ENCODE results near the gene PATZ1. TPM values are rescaled to one million over a fixed set of nuclear protein-coding genes. Genes with fewer than 3 reads are reported as not detected.
"Not testable (repeated sequence)": the region's sequence is repeated elsewhere in the genome, so short reads cannot be mapped to it uniquely, and the experiment has no call there.

The PATZ1 gene, protein sequence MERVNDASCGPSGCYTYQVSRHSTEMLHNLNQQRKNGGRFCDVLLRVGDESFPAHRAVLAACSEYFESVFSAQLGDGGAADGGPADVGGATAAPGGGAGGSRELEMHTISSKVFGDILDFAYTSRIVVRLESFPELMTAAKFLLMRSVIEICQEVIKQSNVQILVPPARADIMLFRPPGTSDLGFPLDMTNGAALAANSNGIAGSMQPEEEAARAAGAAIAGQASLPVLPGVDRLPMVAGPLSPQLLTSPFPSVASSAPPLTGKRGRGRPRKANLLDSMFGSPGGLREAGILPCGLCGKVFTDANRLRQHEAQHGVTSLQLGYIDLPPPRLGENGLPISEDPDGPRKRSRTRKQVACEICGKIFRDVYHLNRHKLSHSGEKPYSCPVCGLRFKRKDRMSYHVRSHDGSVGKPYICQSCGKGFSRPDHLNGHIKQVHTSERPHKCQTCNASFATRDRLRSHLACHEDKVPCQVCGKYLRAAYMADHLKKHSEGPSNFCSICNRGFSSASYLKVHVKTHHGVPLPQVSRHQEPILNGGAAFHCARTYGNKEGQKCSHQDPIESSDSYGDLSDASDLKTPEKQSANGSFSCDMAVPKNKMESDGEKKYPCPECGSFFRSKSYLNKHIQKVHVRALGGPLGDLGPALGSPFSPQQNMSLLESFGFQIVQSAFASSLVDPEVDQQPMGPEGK
- 4.7 and 7.2 TPM in 2 replicates for total RNA-seq (2014; rRNA removed; shearing (Covaris generic))

DNA sequence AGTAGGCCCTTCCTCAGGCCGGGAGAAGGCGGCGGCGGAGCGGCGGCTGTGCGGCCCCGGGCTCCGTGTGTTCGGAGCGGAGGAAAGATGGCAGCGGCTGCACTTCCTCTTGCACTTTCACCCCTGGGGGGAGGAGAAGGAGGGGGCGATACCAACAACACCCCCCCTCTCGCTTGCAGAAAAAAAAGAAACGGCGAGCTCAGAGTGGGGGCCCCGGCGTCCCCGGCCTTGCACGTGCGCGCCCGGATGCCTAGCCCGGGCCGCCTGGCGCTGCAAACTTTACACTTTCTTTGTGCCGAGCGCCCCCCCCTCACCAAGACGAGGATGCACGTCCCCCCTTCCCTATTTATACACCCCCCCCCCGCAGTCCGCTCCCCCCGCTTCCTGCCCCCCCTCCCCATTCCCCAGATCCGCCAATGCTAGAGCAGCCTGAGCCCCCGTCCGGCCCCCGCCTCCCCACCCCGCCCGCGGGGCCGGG lies at the start of gene PATZ1:
PATZ1 (minus strand) TSS at position 92 of the 478 bp plus-strand sequence. CDS start 744 bp downstream, outside the sequence.
- peak; percentile 62 for DNase-seq (ENCODE audit: low spot score)

DNA sequence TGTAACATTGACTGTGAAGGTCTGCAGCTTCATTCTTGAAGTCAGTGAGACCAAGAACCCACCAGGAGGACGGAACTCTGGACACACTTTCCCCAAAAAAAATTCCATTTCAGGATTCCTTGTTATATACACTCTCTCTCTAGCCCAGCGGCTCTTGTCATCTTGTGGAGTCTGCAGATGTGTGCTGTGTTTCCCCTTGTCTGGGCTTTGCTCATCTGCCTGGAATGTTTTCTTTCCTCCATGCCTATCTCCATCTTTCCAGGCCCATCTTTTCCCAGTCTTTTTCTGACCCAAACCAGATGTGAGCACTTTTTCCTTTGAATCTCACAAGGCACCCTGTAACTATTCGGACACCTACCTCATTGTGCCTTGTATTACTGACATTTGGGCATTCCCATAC lies 48.2 kb upstream of the PATZ1 start:
- no peak for DNase-seq (ENCODE audit: low spot score)

DNA sequence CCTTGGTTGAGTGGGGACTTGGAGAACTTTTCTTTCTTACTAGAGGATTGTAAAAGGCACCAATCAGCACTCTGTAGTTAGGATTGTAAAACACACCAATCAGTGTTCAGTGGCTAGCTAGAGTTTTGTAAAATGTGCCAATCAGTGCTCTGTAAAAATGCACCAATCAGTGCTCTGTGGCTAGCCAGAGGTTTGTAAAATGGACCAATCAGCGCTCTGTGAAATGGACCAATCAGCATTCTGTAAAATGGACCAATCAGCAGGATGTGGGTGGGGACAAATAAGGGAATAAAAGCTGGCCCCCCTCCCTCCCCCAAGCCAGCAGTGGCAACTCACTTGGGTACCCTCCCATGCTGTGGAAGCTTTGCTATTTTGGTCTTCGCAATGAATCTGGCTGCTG lies 47.7 kb upstream of the PATZ1 start:
- no peak for DNase-seq (ENCODE audit: low spot score)

DNA sequence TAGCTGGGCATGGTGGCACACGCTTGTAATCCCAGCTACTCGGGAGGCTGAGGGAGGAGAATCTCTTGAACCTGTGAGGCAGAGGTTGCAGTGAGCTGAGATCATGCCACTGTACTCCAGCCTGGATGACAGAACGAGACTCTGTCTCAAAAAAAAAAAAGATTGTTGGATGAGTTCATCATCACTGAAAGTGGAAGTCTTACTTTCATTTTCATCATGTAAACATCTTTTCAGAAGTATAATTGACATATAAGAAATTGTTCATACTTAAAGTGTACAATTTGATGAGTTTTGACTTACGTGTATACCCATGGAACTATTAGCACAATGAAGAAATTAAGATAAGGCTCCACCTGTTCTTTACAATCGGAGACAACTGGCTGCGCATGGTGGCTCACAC lies 32.5 kb upstream of the PATZ1 start:
- not testable (repeated sequence) for DNase-seq (ENCODE audit: low spot score)

DNA sequence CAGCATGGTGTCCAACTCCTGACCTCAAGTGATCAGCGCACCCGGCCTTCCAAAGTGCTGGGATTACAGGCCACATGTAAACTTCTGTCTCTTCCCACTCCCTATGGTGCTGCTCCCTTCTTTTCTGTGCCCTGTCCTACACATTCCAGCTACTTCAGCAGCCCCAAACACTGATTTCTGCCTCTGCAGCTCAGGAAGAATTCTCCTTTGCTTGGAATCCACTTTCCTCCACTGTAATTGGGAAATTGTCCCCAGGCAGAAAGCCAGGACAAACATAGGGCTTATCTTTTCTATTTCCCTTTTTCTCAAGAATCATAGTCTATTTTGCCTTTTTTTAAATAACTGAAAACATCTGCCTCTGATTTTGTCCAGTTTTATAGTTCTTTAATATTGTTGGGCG lies 32.0 kb upstream of the PATZ1 start:
- no peak for DNase-seq (ENCODE audit: low spot score)

DNA sequence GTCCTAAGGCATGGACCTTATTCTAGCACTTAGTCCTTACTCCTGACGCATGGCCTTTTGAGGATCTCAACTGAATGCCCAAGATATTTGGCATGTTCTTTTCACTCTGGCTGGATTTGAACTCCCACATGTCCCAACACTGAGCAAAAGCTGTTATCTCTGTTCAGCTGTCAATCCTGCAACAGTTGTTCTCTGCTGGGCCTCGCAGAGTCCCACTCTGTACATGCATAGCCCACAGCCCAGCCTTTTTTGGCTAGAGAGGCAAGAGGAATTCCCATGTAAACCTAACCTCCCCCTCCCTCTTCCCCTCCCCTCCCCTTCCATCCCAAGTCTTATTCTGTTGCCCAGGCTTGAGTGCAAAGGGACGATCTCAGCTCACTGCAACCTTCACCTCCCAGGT lies 31.5 kb upstream of the PATZ1 start:
- no peak for DNase-seq (ENCODE audit: low spot score)

DNA sequence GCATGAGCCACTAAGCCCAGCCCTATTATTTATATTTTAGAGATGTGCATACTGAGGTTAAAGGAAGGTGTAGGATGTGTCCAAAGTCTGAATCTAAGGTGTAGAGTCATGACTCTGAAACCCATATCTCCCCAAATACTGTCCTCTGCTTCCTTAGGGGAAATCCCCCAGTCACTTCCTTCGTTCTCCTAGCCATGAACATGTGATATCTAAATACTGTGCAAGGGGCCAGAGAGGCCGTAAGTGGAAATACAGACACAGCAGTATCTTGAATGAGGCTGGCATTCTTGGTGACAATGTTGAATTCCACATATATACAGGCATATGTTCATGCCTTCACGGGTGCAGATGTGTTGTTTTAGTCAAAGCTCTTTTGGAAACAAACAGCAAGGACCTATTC lies 21.3 kb upstream of the PATZ1 start:
- DNase-seq (ENCODE audit: low spot score), result no peak

DNA sequence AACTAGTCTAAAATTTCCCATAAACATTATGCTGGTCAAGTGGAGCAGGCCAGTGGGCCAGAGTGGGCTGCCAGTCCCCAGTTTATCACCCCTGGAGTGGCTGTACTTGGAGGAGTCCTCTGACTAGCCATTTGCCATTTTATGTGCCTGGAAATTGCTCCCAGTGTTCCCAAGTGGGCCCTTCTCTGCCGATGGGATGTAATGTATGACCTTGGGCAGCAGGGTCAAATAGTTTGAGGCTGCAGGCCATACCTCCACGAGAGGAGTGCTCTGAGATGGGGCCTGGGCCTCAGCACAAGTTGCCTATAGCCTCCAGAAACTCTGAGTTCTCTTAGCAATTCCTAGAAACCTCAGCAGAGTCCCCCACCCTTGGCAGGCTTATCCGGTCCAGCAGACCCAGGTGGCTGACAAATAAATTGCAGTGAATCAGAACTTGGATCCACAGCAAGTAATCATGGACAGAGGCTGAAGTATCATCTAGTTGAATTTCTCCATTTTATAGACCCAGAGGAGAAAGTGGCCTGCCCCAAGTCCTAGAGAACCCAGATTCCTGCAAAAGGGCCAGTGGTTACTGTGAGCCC lies 17.8 kb upstream of the PATZ1 start:
- DNase-seq (ENCODE audit: low spot score), result no peak

DNA sequence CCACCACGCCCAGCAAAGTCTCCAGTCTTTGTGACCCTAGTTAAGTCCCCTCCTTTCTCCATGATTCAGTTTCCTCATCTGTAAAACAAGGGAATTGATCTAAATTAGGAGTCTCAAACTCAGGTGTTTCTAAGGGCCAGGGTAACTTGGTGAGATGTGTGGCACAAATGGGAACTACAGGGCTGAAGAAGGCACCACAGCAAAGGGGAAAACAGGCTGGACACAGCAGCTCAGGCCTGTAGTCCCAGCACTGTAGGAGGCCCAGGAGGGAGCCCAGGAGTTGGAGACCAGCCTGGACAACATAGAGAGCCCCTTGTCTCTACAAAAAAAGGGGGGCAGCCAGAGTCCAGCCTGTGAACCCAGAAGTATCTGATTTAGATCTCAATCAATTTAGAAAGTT lies 15.6 kb upstream of the PATZ1 start:
- DNase-seq (ENCODE audit: low spot score), result no peak

DNA sequence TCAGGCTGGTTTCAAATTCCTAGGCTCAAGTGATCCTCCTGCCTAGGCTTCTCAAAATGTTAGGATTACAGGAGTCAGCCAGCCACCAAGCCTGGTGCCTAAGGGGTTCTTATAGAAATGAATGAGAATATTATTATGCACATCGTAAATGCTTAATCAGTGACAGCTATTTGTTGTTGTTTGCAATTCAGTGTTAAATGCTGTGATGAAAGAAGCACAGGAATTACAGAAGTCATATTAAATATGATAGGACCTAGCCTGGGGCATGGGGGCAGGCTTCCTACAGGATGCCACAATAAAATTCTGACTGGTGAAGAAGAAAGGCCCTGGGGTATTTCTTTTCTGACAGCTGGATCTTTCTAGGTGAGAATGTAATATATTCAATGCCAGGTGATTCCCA lies 13.9 kb upstream of the PATZ1 start:
- DNase-seq (ENCODE audit: low spot score), result no peak

DNA sequence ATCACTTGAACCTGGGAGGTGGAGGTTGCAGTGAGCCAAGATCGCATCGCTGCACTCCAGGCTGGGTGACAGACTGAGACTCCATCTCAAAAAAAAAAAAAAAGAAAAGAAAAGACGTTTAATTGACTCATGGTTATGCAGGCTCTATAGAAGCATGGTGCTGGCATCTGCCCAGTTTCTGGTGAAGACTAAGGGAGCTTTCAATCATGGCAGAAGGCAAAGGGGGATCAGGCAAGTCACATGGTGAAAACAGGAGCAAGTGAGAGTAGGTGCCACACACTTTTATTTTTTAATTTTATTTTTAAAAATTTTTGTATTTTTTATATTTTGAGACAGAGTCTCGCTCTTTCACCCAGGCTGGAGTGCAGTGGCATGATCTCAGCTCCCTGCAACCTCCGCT lies 8.4 kb upstream of the PATZ1 start:
- DNase-seq (ENCODE audit: low spot score), result no peak

DNA sequence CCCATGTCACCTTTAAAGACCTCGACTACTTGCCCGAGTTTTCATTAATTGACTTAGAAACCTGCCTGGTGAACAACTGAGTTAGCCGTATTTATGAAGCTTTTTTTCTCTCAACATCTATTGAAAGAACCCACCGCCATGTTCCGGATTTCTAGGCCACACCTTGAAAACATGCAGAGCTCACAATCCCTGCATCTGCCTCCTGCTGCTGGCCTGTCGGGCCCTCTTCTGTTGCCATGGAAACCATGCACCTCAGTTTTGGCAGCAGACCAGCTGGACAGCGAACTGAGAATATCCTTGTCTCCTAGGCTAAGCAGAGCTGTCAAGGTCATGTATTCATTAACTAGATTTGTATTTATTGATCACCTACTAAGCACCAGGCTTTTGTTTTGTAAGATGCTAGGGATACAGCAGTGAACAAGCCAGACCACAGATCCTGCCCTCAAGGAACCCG lies 4.3 kb upstream of the PATZ1 start:
- peak; percentile 14 for DNase-seq (ENCODE audit: low spot score)

DNA sequence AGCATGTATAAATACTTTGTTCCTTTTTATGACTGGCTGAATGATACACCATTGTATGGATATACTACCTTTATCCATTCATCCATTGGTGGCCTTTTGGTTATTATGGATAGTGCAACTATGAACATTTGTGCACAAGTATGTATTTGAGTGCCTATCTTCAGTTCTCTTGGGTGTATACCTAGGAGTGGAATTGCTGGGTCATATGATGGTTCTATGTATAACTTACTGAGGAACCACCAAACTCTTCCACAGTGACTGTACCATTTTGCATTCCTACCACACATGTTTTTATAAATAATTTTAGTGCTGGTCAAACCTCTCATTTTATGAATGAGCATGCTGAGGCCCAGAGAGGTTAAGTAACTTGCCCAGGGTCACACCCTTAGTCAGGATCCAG lies 3.8 kb upstream of the PATZ1 start:
- no peak for DNase-seq (ENCODE audit: low spot score)

DNA sequence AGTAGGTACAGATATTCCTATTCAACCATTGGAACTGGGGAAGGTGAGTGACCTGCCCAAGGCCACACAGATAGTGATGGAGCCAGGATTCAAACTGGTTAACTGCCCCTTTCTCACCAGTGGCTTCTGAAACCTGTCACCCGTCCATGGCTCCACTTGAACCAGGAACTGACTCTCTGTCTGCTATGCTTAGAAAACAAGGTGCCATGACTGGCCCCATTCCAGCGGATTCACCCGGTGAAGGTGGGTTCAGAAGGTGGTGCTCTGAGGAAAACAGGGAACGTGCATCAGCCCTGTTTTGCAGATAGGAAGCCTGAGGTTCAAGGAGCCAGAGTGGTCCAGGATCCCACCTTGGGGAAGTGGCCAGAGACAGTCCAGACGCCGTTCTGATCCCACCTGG lies 2.6 kb upstream of the PATZ1 start:
- no peak for DNase-seq (ENCODE audit: low spot score)

DNA sequence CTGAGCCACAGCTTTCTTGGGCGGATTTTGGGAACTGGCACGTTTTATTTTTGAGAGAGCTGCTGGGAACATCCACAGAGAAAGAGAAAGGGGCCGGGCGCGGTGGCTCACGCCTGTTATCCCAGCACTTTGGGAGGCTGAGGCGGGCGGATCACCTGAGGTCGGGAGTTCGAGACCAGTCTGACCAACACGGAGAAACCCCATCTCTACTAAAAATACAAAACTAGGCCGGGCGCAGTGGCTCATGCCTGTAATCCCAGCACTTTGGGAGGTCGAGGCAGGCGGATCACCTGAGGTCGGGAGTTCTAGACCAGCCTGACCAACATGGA lies 1.8 kb upstream of the PATZ1 start:
- DNase-seq (ENCODE audit: low spot score), result not testable (repeated sequence)

DNA sequence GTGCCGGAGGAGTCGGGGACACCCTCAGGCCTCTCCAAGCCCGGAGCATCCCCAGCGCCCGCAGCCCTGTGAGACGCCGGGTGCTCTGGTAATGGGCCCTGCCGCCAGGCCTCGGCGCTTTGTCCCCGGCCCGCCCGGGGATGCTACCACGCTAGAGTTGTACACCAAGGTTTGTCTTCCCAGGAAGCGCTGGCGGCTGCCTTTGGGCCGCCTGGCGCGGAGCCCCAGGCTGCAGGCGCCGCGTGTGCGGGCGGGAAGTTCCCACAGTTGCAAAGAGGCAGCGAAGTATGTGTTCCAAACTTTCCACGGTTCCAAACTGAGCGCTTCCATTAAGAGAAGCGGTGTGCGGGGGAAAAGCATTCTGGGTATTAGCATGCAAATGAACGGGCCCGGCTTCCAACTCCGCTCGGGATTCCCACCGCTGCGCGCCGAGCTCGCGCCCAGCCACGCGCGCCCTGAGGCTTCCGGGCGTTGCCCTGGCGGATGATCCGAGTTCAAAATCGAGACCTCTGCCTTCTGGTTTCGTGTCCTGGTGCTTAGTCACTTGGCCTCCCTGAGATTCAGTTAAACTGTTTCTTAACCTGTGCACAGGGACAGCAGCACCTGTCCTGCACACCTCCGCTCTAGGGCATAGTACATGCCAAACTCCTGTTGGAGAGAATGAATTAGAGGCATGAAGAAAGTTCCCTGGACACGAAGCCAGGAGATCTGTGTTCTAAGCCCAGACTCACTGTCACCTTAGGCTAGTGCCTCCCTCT lies 1.3 kb upstream of the PATZ1 start:
- DNase-seq (ENCODE audit: low spot score), result no peak

DNA sequence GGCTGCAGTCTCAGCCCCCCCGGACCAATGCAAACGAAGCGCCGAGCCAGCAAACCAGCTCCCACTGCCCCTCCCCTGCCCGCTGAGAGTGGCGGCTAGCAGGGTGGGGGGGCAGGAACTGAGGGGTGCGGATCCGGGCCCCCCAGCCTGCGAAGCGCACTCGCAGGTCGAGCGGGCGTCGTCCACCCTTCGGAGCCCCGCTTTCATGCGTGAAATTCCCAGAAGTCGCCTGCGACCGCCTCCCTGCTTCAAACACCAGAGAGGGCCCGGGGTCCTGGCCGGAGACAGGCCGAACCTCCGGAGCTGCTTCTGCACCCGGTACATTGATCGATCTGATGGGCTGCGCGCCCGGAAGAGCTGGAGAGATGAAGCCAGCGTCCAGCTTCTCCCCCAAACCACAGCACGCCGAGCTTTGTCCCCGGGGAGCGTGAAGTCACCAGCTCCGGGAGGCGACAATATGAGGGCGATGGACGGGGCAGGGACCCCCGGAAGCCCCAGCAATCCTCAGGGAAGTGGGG lies 646 bp upstream of the PATZ1 start:
- no peak for DNase-seq (ENCODE audit: low spot score)

DNA sequence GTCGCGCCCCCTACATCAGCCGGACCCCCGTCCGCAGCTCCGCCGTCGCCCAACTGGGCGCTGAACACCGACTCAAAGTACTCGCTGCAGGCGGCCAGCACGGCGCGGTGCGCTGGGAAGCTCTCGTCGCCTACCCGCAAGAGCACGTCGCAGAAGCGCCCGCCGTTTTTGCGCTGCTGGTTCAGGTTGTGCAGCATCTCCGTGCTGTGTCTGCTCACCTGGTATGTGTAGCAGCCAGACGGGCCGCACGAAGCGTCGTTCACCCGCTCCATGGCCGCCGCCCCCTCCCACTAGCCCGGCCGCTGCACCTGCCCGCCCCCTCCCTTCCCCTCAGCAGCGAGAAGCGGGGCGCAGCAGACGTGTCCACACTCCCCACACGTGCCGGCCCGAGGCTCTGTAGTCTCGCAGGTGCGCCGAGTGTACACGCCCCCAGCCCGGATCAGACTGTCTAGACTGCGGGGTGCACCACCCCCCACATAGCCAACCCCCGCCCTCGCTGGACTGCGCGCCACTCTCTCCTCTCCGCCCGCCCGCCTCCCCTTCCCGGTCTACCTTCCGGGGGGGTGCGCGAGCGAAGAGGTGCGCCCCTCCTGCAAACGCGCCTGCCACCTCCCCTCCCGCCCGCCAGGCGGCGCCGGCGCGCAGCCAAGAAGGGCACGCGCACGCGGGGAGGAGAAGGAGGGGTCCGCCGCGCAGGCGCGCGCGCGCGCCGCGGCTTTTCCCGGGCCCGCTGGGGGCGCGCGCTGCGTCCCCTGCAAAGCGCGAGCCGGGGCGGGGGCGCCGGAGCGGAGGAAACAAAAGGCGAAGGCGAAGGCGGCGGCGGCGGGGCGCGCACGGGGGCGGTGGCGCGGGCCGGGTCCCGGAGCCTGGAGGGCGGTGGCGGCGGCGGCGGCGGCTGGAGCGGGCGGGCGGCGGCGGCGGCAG lies 553 bp downstream of the PATZ1 start:
- peak; percentile 31 for DNase-seq (ENCODE audit: low spot score)

DNA sequence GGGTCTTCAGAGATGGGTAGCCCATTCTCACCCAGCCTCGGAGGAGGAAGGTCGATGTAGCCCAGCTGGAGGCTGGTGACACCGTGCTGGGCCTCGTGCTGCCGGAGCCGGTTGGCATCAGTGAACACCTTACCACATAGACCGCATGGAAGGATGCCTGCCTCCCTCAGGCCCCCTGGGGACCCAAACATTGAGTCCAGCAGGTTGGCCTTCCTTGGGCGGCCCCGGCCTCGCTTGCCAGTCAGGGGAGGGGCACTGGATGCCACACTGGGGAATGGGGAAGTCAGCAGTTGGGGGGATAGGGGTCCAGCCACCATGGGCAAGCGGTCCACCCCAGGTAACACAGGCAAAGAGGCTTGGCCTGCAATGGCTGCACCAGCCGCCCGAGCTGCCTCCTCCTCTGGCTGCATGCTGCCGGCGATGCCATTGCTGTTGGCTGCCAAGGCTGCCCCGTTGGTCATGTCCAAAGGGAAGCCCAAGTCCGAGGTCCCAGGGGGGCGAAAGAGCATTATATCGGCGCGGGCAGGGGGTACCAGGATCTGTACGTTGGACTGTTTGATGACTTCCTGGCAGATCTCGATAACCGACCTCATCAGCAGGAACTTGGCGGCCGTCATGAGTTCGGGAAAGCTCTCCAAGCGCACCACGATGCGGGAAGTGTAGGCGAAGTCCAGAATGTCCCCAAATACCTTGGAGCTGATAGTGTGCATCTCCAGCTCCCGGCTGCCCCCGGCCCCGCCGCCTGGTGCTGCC lies 1.4 kb downstream of the PATZ1 start:
- no peak for DNase-seq (ENCODE audit: low spot score)

DNA sequence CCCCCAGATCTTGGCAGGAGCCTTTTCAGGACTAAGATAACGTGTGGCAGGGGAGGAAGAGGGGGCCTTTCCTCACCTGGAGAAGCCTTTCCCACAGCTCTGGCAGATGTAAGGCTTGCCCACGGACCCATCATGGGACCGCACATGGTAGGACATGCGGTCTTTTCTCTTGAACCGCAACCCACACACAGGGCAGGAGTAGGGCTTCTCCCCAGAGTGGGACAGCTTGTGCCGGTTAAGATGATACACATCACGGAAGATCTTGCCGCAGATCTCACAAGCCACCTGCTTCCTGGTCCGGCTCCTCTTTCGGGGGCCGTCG lies 1.9 kb downstream of the PATZ1 start:
- no peak for DNase-seq (ENCODE audit: low spot score)

Measured in H4 (cell line).